ENCODE results near the gene MAP3K6.
"Not testable (repeated sequence)": the region's sequence is repeated elsewhere in the genome, so short reads cannot be mapped to it uniquely, and the experiment has no call there.

Gene MAP3K6

GRCh38 chr1:27395441-27396195, 28.9 kb upstream of the MAP3K6 start:
- DNase-seq: peak; percentile 87 to 89

GRCh38 chr1:27394925-27395324, 28.2 kb upstream of the MAP3K6 start:
- no peak for DNase-seq

GRCh38 chr1:27394282-27394658, 27.5 kb upstream of the MAP3K6 start:
- DNase-seq: no peak

- no peak for DNase-seq
Measured at GRCh38 chr1:27393641-27394281, 27.0 kb upstream of the MAP3K6 start.

DNA sequence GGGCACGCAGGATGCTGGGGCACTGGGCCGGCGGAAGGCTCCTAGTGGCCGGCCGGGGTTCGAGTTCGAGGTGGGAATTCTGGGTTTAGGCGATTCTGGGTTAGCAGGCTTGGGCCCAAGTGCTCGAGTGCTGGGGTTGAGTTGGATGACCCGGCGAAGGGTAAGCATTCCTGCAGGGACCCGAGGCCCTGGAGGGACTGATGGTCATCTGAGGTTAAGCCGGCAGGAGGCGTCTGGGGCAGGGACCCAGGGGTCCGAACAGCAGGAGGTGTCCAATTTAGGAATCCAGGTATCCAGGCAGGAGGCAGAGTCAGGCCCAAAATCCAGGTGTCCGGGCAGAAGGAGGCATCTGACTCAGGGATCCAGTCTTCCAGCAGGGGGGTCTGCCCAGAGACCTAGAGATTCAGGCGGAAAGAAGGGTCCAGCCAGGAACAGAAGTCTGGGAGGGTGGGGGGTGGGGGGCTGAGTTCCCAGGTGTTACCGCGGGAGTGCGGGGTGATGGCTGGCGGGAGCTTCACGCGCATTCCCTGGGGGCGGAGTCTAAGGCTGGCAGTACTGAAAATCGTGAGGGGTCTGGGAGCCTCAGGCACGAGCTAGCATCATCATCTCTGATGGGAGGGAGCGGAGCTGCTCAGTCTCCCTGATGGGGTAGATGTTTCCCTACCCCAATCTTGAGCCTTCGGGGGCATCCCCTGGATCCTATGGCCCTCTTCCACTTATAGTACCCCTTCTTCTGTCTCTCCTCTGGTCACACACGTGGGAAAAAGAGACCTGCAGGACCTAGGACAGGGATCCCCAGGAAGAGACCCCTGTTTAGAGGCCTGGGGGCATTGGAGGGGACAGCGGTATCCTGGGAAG, 26.2 kb upstream of the MAP3K6 start:
- no peak for DNase-seq

- peak; percentile 93 to 94 for DNase-seq
Measured at GRCh38 chr1:27392096-27392777, 25.5 kb upstream of the MAP3K6 start, which contains the start of gene GPR3. TSS of gene GPR3 (plus strand) at chr1:27392622. CDS start at chr1:27393799, 1,177 bp downstream.

- DNase-seq: peak; percentile 36
Measured at GRCh38 chr1:27391511-27392095, 24.8 kb upstream of the MAP3K6 start.

GRCh38 chr1:27388337-27389005, 21.7 kb upstream of the MAP3K6 start:
- DNase-seq: peak; percentile 73 to 81

DNA sequence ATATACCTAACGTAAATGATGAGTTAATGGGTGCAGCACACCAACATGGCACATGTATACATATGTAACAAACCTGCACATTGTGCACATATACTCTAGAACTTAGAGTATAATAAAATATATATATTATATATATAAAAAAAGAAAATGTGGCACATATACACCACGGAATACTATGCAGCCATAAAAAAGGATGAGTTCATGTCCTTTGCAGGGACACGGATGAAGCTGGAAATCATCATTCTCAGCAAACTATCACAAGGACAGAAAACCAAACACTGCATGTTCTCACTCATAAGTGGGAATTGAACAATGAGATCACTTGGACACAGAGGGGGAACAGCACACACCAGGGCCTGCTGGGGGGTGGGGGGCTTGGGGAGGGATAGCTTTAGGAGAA, 18.0 kb upstream of the MAP3K6 start:
- not testable (repeated sequence) for DNase-seq

DNA sequence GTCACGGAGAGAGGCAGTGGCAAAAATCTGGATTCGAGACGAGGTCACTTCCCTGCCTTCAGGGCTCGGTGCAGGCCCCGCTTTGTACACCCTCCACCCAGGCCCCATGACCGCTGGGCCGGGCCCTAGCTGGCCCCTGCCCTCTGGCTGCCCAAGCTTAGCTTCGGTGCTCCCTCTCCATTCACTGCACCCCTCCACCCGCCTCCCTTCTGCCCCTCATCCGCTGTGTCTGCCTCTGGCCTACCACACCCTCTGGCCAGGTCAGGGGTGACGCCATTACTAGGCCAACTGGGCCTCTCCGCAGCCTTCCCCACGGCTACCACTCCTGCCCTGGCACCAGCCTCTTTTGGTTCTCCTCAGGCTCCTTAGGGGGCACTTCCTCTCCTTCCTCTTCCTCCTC, 16.9 kb upstream of the MAP3K6 start:
- DNase-seq: no peak

DNA sequence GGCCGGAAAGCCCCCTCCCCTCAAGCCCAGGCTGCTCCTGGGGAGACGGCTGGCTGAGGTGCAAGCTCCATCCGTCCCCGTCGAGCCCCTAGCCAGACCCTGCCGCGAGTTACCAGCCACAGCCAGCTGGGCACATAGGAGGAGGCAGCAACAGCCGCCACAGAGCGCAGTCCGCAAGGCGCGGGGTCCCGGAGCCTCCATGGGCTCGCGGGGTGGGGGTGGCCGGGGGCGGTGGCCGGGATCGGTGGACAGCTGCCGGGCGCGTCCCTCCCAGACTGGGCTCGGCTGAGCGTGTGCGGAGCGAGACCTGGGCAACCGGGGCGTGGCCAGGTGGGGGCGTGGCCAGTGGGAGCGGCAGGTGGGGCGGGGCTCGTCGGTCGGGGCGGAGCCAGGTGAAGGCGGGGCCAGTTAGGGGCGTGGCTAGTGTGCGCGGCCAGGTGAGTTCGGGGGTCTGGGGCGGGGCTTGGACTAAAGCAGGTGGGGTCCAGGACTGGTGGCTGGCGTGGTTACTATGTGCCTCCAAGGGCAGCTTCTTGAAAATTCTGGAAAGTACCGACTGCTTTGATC, 16.4 kb upstream of the MAP3K6 start, which contains the start of gene CD164L2:
Gene CD164L2 (minus strand): TSS at position 295 of the 567 bp plus-strand sequence. CDS start 94 bp downstream, at position 201.
- DNase-seq: peak; percentile 32 to 42

DNA sequence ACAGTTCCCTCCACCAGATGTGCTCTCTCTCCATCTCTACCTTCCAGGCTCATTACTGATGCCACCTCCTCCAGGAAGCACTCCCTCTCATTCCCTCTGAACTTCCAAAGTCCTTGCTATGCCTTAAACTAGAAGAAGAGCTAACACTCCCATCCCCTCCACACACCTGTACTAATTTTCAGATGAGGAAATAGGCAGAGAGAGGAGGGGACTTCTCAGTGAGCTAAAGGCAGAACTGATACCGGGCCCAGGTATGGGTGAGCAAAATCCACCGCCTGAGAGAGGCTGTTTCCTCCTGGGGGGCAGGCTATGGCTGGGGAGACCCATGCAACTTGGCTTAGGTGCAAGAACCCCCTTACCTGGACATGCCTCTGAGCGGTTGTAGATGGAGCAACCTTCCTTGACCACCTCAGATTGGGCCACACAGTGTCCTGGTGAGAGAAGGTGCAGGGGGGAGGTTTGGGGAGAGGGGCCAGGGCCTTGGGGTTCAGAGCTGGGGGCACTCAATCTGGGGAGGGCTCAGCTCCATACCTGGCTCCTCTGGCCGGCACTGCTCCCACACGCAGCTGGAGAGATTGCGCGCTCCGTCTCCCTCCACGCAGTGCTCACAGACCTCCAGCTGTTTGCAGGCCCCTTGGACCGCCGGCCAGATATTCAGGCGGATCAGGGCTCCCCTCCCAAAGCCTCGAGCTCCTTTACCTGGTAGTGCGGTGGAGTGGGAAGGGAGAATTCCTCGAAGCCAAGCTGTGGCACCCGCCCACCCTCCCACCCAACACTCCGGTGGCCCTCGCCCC, 15.4 kb upstream of the MAP3K6 start:
- DNase-seq: no peak

DNA sequence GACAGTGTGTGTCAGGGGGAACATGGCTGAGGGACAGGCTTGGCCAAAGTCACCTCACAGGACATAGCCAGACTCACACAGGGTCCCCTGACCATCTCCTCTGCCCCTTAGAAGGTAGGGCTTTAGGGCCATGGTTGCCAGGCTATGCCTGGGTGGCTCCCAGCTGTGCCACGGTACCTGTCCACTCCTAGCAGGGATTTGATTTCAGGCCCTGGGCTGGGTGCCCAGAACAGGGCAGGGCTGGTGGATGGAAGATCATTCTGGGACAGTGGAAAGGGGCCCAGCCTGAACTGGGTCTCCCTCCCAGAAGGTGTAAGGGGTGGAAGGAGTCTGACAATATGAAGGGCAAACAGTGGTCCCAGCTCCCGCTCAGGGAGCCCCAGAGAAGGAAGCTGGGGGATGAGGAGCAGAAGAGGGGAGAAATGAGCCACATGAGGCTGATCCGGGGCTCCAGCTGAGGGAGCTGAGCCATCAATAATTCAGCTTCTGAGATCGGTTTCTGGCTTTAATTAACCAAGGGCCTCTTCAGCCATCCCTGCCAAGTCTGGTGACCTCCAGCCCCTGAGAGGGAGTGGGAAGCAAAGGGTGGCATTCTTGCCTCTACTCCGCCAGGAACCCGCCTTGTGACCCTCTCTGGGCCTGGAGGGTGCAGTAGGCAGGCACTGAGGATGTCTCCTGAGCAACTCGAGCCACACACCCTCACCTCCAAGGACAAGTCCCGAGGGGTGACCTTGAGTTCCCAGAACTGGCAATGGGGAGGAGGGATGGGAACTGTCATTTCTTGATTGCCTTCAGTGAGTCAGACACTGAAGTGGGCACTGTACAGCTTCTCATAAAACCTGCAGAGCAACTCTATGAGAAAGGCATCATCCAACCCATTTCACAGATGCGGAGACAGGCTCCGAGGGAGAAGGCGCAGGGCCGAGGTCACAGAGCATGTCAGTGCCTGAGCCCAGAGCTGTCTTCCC, 14.3 kb upstream of the MAP3K6 start:
- DNase-seq: no peak

GRCh38 chr1:27380224-27380623, 13.5 kb upstream of the MAP3K6 start:
- DNase-seq: no peak

- DNase-seq: no peak
Measured at GRCh38 chr1:27379564-27380122, 12.9 kb upstream of the MAP3K6 start.

GRCh38 chr1:27377760-27378495, 11.2 kb upstream of the MAP3K6 start:
- DNase-seq: no peak

DNA sequence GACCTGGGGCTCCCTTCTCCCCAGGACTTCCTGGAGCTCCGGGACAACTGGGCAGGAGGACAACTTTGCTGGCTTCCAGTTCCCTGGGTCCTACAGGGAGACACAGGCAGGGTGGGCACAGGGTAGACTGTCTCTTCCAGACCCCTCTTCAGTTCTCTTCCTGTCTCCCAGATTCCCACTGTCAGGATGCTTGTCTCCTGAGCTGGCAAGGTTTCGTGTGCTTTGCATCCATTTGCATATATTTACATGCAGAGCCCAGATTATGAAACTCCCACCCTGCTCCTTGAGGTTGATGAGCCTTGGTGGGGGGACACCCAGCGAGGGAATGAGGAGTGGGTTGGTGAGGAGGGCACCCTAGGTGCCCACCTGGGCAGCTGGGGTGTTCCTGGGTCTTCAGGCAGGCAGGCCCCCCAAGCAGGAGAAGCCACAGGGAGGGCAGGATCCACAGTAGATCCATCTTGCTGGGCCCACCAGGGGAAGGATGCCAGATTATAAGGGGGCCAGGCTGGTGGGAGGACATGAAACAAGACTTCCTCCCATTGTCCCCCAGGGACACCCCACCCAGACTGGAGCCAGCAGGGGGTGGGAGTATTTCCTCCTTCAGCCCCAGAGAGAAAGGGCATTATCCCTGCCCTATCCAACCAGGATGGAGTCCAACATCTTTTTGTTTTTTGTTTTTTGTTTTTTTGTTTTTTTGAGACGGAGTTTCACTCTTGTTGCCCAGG, 7.8 kb upstream of the MAP3K6 start, which contains the start of gene FCN3:
Gene FCN3 (minus strand): TSS at position 463 of the 725 bp plus-strand sequence. CDS start 6 bp downstream, at position 457.
- no peak for DNase-seq

Measured in CD4-positive, alpha-beta T cell treated with Interleukin-4 for 1 hour (primary cell).